PC-3 (cell line): Measurements from ENCODE around the gene ZNF462.

Source experiments
- CTCF ChIP-seq: fragments of 300-600 bp; sonication (generic); conservative IDR thresholded peaks from 2 replicates; pipeline ENCODE4 v1.5.1; 2017; ENCODE audit warnings: antibody characterized with exemption, low read depth, mild to moderate bottlenecking, low read length
- EZH2 ChIP-seq: fragments of 300-600 bp; sonication (generic); IDR thresholded peaks from one replicate; pipeline ENCODE4 v1.6.1; 2017; ENCODE audit warnings: antibody characterized with exemption, mild to moderate bottlenecking, low read length; ENCODE audit not compliant: unreplicated experiment
- EZH2phosphoT487 ChIP-seq: fragments of 300-600 bp; sonication (generic); IDR thresholded peaks from 2 replicates; pipeline ENCODE4 v1.6.1; 2018; ENCODE audit warnings: mild to moderate bottlenecking, antibody characterized with exemption, low read length, borderline replicate concordance

GRCh38 chr9:106976772-106977171 lies 113.8 kb downstream of the ZNF462 start:
- TF ChIP-seq EZH2 (no peak), CTCF (no peak), EZH2phosphoT487 (no peak)
